ENCODE results near the gene APOBEC3A. TPM values are rescaled to one million over a fixed set of nuclear protein-coding genes. Genes with fewer than 3 reads are reported as not detected.

The APOBEC3A gene
- total RNA-seq, 1 experiment from 2014 or later = not detected

- Mint-ChIP-seq H3K27ac (ENCODE audit: unreplicated experiment) (no peak overlapping the region), H3K27me3 (ENCODE audit: unreplicated experiment) (peaks cover 13% of the 10 kb centered on the region), H3K36me3 (ENCODE audit: insufficient read depth, unreplicated experiment) (no peaks in the 10 kb centered on the region), H3K9me3 (ENCODE audit: low read depth, unreplicated experiment) (no peaks in the 10 kb centered on the region), H3K4me1 (ENCODE audit: low read depth, unreplicated experiment) (peaks cover 33% of the 10 kb centered on the region), H3K4me3 (ENCODE audit: low read depth, unreplicated experiment) (no peak overlapping the region)
- TF ChIP-seq, protein P1, sequence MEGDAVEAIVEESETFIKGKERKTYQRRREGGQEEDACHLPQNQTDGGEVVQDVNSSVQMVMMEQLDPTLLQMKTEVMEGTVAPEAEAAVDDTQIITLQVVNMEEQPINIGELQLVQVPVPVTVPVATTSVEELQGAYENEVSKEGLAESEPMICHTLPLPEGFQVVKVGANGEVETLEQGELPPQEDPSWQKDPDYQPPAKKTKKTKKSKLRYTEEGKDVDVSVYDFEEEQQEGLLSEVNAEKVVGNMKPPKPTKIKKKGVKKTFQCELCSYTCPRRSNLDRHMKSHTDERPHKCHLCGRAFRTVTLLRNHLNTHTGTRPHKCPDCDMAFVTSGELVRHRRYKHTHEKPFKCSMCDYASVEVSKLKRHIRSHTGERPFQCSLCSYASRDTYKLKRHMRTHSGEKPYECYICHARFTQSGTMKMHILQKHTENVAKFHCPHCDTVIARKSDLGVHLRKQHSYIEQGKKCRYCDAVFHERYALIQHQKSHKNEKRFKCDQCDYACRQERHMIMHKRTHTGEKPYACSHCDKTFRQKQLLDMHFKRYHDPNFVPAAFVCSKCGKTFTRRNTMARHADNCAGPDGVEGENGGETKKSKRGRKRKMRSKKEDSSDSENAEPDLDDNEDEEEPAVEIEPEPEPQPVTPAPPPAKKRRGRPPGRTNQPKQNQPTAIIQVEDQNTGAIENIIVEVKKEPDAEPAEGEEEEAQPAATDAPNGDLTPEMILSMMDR (IDR thresholded peaks at IDR 0.05; ENCODE audit: unreplicated experiment) = no peak
- CTCF ChIA-PET = interaction anchor here (0.6 kb wide), 3 partner anchors 88 to 161 kb away, joined by 3 to 6 read pairs (median 3); no protein-coding TSS in a partner anchor
- DNase-seq = peak; percentile 23
- BruUV-seq (replicated peaks) = no TSS peak
- intact Hi-C loops (cut with micrococcal nuclease; ENCODE audit: unreplicated experiment) = no loop called here
Observed at GRCh38 chr22:38953577-38954413, 3.6 kb upstream of the APOBEC3A start.

DNA sequence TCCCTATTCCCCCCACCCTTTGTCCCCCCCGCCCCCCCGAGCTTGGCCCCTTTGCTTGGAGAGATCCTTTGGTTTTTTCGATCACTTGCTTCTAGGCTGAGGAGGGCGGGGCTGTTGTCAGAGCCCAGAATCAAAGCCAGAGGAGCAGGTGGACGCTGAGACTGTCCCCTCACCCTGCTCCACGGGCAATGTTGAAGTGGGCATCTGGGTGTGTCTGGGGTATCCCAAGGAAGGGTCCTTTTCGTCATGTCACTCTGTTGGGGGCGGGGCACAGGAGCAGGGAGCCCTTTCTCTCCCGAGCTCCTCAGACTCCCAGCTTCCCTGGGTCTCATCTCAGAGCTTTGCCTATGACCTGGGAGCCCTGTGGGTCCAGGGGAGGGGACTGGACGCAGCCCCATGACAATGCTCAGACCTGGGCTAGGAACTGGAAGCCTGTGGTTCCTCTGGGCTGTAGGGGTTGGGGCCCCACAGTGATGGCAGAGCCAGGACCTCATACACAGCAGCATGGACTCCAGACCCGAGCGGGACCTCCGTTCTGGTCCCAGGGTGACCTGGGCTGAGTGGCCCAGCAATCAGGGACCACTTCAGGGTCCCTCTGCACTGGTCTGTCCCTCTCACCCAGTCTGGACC lies 2.9 kb upstream of the APOBEC3A start:
- H3K4me1 Mint-ChIP-seq (ENCODE audit: low read depth, unreplicated experiment) = peaks cover 33% of the 10 kb centered on the region
- H3K9me3 Mint-ChIP-seq (ENCODE audit: low read depth, unreplicated experiment) = no peaks in the 10 kb centered on the region
- H3K4me3 Mint-ChIP-seq (ENCODE audit: low read depth, unreplicated experiment) = no peak overlapping the region
- BruUV-seq (replicated peaks) = no TSS peak
- CTCF ChIA-PET = interaction anchor here (0.6 kb wide), 3 partner anchors 88 to 161 kb away, joined by 3 to 6 read pairs (median 3); no protein-coding TSS in a partner anchor
- no peak overlapping the region for H3K27ac Mint-ChIP-seq (ENCODE audit: unreplicated experiment)
- TF ChIP-seq, protein P1 (IDR thresholded peaks at IDR 0.05; ENCODE audit: unreplicated experiment) = no peak
- intact Hi-C loops (cut with micrococcal nuclease; ENCODE audit: unreplicated experiment) = no loop called here
- H3K36me3 Mint-ChIP-seq (ENCODE audit: insufficient read depth, unreplicated experiment) = no peaks in the 10 kb centered on the region
- H3K27me3 Mint-ChIP-seq (ENCODE audit: unreplicated experiment) = peaks cover 18% of the 10 kb centered on the region
- DNase-seq = no peak

GRCh38 chr22:38955250-38955905 lies 2.0 kb upstream of the APOBEC3A start:
- TF ChIP-seq, protein P1 (IDR thresholded peaks at IDR 0.05; ENCODE audit: unreplicated experiment) = no peak
- peaks cover 25% of the 10 kb centered on the region for H3K4me1 Mint-ChIP-seq (ENCODE audit: low read depth, unreplicated experiment)
- intact Hi-C loops (cut with micrococcal nuclease; ENCODE audit: unreplicated experiment) = no loop called here
- no TSS peak for BruUV-seq (replicated peaks)
- no peaks in the 10 kb centered on the region for H3K9me3 Mint-ChIP-seq (ENCODE audit: low read depth, unreplicated experiment)
- CTCF ChIA-PET = interaction anchor here (0.6 kb wide), 1 partner anchor 955 kb away, joined by 3 read pairs; no protein-coding TSS in a partner anchor
- no peak for DNase-seq
- H3K27ac Mint-ChIP-seq (ENCODE audit: unreplicated experiment) = no peak overlapping the region
- no peaks in the 10 kb centered on the region for H3K36me3 Mint-ChIP-seq (ENCODE audit: insufficient read depth, unreplicated experiment)
- peaks cover 18% of the 10 kb centered on the region for H3K27me3 Mint-ChIP-seq (ENCODE audit: unreplicated experiment)
- H3K4me3 Mint-ChIP-seq (ENCODE audit: low read depth, unreplicated experiment) = no peak overlapping the region

GRCh38 chr22:38955926-38956325 lies 1.5 kb upstream of the APOBEC3A start:
- TF ChIP-seq, protein P1 (IDR thresholded peaks at IDR 0.05; ENCODE audit: unreplicated experiment) = no peak
- no TSS peak for BruUV-seq (replicated peaks)
- DNase-seq = no peak
- H3K27ac Mint-ChIP-seq (ENCODE audit: unreplicated experiment) = no peak overlapping the region
- H3K9me3 Mint-ChIP-seq (ENCODE audit: low read depth, unreplicated experiment) = no peaks in the 10 kb centered on the region
- H3K36me3 Mint-ChIP-seq (ENCODE audit: insufficient read depth, unreplicated experiment) = no peaks in the 10 kb centered on the region
- H3K27me3 Mint-ChIP-seq (ENCODE audit: unreplicated experiment) = peaks cover 18% of the 10 kb centered on the region
- no peak overlapping the region for H3K4me3 Mint-ChIP-seq (ENCODE audit: low read depth, unreplicated experiment)
- CTCF ChIA-PET = interaction anchor here (0.6 kb wide), 1 partner anchor 954 kb away, joined by 3 read pairs; no protein-coding TSS in a partner anchor
- peaks cover 20% of the 10 kb centered on the region for H3K4me1 Mint-ChIP-seq (ENCODE audit: low read depth, unreplicated experiment)
- intact Hi-C loops (cut with micrococcal nuclease; ENCODE audit: unreplicated experiment) = no loop called here

Measured in Calu3 (cell line).